Activated CD4-positive, alpha-beta T cell treated with anti-CD3 and anti-CD28 coated beads, Interleukin-2, amount 50 U/mL, for 24 hours (primary cell): ENCODE results near the gene SLC4A3.
A peak's percentile ranks its signal among the peaks of the same experiment; 100 is the strongest.
"Not testable (repeated sequence)": the region's sequence is repeated elsewhere in the genome, so short reads cannot be mapped to it uniquely, and the experiment has no call there.

Experiments
- DNase-seq, 2 donors: peaks; one replicate each; pipeline ENCODE4 v3.0.0-alpha.2; 2020; ENCODE audit warnings: low read depth in 1 of 2, low spot score in 1 of 2

The SLC4A3 gene

DNA sequence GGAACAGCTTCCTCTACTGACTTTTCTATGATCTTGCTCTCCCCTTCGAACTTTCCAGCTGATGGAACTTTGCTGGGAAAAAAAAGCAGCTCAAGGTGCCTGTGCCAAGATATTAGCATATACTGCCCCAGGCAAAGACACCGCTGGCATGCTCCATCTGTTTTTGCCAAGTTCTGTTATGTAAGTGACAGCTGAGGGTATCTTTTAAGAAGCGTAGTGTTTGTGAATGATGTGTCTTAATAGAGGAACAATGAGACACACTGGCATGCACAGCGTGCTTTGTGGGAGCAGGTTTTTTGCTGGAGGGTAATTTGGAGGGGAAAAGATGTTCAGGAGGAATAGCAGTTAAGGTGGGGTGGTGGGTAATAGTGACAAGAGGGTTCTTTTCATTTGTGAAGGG lies 47.8 kb downstream of the SLC4A3 start:
- no peak for DNase-seq

DNA sequence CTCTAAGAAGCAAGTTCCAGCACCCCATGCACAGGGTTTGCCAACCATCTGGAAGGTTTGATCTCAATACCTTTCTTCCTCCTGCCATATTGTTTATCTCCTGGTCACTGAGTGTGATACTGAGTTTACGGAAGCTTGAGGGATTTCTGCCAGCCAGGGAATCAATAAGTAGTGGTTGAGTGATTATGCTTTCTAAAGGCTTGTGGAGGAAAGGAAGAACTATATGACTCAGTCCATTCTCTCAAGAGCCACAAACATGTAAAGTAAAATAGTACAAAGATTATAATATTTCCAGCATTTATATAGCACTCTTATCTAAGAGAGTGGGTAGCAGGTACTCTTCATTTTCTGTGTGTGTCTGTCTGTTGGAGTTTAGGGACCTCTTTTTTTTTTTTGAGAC lies 49.2 kb downstream of the SLC4A3 start:
- DNase-seq, result no peak

DNA sequence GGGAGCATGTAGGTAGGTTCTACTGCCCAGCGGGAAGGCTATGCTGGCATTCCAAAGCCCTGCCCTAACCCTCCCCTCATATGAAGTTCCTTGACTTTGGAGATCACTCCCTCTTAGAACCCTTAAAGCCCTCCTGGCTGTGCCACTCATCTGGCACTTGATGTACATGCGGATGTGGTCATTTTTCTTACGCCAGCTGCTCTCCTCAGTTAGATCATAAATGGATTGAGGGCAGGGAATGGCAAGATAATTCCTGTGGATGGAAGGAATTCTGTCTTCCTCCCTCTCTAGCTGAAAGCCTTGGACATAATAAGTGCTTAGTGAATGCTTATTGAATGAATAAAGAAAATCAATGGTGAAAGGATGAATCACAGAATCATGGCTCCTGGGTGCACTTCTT lies 51.6 kb downstream of the SLC4A3 start:
- DNase-seq, result no peak

DNA sequence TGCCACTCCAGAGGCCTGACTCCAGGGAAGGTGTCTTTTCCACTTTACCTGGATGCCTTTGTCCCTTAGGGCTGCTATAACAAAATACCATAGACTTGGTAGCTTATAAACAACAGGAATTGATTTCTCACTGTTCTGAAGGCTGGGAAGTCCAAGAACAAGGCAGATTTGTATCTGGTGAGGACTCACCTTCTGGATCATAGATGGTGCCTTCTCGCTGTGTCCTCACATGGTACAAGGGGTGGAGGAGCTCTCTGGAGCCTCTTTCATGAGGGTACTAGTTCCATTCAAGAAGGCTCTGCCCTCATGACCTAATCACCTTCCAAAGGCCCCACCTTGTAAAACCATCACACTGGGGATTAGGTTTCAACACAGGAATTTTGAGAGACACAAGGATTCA lies 52.1 kb downstream of the SLC4A3 start:
- no peak for DNase-seq

DNA sequence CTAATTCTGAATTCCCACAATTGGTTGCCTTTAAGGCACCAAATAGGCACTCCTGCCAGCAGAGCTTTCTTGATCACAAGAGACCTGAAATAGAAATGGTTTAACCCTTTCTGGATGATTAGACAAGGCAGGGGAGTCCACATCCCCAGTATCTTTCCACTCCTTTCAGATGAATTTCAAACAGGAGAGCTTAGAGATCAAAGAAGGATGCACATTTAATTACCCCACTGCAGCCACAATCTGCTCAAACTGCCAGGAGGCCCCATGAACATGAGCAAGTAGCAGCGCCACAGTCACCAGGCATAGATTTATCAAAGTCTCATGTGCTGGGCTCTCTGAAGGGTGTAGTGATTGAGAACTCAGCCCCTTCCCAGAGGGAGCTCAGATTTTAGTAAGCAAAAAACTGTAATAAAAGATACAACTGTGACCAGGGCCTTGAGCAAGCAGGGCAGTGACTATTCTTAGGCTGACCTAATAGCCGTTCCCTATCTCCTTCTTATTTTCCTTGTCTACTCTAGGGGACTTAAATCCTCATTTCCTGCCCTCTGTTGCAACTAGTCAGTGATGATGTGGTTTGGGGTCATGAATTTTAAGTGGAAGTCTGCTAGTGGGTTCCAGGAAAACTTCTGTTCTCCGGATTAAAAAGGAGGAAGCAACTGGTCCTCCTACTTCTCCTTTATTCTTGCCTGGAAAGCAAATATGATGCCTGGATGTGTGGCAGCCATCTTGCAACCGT lies 53.7 kb downstream of the SLC4A3 start:
- no peak for DNase-seq

DNA sequence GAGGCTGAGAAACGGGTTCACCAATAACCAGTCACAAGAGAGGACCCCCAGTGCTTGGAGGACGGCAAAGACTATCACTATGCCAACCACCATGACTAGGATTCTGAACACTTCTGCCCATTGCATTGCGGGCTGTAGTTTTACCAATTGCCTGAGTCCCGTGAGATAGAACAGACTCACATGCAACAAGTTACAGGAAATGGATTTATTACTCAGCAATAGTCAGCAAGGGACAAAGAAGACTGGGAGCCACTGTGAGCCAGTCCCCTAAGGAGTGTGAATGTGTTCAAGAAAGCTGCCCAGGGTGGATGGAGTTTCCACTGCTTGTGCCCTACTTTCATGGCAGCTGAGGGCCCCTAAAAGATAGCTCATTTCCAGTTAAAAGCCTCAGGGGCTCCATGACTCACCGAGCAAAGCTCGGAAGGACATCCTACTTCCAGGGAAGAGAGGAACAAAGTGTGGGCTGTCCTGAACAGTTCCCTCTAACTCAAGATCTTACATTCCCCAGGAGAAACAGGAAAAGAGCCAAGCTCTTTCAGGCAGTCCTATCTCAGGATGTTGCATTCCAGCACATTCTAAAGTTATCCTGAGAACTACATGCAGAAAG lies 54.4 kb downstream of the SLC4A3 start:
- DNase-seq, result no peak

DNA sequence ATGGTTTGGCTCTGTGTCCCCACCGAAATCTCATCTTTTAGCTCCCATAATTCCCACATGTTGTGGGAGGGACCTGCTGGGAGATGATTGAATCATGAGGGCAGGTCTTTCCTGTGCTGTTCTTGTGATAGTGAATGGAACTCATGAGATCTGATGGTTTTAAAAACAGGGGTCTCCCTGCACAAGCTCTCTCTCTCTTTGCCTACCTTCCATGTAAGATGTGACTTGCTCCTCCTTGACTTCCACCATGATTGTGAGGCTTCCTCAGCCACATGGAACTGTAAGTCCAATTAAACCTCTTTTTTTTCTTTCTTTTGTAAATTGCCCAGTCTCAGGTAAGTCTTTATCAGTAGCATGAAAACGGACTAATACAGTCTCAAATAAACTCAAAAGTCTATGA lies 56.0 kb downstream of the SLC4A3 start:
- DNase-seq, result not testable (repeated sequence)

DNA sequence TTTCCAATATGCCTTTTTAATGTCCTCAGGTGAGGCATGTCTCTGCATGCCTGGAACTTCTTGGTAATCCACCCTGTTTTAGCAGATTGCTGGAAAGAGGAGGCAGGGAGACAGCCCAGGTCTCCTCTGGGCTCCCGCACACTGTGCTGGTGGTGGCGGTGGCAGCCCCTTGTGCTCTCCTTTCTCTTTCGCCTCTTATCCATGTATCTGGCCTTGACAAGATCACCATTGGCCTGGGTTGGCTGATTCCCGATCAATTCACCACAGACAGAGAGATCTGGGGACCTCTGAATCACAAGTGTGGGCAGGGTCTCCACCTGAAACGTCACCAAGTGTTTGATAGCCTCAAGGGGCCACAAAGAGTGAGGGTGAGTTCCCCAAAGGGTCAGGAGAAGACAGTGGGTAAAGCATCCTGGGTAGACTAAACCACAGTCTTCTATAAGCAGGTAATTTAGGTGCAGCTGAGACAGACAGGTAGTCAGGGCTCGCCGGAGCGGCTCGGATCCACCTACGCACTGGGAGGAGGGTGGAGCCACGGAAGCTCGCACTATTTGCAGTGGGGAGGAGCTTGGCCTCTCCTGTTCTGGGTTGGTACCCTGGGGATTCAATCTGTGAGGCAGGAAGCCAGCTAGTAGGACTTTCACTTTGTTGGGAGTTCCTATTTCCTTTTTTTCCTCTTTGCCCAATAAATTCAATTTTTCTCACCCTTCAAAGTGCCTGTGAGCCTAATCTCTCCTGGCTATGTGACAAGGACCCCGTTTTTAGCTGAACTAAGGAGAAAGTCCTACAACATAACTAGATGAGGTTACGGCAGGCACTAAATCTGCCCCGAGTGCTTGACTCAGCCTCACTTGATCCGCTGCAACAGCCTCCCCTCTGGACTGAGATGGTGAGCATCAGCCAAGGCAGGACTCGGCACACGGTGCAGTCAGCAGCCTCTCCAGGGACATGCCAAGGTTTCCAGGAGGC lies 57.6 kb downstream of the SLC4A3 start:
- peak in 1 of 2 donors; percentile 32 for DNase-seq

DNA sequence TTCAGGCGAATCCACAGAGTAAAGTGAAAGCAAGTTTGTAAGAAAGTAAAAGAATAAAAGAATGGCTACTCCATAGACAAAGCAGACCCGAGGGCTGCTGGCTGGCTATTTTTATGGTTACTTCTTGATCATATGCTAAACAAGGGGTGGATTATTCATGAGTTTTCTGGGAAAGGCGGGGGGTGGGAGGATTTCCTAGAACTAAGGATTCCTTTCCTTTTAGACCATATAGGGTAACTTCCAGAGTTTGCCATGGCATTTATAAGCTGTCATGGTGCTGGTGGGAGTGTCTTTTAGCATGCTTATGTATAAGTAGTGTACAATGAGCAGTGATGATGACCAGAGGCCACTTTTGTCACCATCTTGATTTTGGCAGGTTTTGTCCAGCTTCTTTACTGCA lies 59.8 kb downstream of the SLC4A3 start:
- DNase-seq, result no peak

DNA sequence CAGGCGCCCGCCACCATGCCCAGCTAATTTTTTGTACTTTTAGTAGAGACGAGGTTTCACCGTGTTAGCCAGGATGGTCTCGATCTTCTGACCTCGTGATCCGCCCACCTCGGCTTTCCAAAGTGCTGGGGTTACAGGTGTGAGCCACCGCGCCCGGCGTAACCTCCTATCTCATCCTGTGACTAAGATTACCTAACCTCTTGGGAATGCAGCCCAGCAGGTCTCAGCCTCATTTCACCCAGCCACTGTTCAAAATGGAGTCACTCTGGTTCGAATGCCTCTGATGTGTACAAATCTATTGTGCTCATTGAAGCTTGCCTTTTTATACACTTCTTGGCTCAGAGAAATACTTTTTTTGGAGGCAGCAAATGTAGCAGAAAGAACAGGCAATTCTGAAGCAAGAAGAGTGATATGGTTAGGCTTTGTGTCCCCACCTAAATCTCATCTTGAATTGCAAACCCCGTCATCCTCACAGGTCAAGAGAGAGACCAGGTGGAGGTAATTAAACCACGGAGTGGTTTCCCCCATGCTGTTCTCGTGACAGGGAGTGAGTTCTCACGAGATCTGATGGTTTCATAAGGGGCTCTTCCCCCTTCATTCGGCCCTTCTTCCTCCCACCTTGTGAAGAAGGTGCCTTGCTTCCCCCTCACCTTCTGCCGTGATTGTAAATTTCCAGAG lies 60.6 kb downstream of the SLC4A3 start:
- no peak for DNase-seq

DNA sequence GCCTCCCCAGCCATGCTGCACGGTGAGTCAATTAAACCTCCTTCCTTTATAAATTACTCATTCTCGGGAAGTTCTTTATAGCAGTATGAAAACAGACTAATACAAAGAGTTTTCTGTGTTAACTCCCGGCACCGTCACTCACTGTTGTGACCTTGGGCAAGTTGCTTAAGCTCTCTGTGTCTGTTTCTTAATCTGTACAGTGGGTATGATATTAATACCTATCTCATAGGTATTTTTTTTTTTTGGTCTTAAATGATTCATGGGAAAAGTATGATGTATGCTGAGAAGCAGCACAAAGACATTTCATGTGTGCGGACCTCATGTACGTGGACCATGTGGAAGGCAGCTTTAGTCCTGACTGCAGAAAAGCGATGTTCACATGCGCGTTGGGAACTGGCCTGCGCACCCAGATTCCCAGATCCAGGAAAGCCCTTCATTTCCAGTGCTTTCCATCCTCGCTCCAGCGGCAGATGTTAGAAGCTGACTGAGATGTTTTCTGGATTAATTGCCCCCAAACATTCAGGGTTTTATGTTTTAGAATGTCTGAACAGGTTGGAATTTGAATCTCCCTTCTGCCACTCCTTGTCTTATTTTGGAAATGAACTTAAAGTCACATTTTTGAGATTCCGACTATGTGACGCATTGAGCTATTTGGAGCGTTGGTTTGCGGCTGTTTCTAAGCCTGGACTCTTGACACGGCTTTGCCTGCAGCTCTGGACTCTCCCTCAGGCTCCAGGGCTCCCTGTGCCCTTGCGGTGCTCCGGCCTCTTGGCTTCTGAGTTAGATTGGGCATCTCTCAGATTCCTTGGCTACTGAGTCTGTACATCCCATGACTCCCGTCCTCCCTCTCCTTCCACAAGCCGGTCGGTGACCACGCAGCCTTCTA lies 61.4 kb downstream of the SLC4A3 start:
- DNase-seq, result no peak

DNA sequence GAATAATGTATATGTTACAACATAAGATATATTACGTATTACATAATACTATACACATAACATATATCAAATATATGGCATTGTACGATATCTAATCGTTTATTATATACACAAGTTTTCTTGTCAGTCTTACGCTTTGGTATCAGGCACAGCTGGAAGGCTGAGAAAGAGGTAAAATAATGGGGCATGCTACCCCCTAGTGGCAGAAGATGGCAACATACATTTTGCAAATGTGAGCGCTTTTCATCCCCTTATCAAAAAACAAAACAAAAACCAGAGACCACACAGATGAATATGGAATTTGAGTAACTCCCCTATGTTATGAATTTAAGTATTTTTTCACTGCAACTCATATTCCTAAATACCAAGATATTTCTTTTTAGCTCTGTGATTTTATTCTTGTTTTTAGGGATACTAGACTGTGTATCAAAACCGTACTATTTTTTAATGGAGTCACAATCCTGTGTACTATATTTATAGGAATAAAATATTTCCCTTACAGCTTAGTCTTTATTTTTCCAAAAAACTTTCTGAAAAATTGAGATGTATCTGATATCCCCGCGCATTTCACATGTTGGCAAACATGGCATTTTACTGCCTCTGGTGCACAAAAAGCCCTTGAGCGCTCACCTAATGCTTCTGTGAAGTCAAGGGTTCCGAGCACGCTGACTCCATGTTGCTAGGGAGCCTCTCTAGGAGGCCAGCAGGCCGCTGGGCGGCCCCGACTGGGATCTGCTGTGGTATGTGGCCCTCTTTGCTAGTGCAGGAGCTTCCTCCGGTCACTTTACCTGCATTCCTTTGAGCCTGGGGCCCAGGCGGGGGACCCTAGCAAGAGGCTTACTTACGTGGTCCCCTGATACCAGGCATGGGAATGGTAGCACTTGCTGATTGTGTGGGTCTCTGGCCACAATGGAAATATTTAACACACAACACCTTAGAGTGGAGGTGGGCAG lies 62.5 kb downstream of the SLC4A3 start:
- DNase-seq, result peak in 1 of 2 donors; percentile 25

DNA sequence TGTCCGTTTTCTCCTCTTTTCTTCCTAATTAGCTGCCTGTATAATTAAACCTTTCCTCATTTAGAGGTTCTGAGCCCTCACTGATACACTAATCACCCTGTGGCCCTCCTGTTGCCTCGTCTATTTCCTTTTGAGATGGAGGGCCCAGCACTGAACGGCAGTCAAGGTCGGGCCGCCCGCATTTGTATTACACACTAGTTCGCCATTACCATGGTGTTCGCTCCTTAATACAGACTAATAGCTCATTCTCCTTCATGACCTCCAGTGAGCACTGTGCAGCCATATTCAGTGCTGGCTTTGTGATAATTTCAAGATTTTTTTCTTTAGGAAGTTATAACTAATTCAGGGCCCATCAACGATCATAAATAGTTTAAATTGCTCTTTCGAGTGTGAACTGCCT lies 64.1 kb downstream of the SLC4A3 start:
- DNase-seq, result no peak
